Measurements from ENCODE around the gene LMAN1L.

DNA sequence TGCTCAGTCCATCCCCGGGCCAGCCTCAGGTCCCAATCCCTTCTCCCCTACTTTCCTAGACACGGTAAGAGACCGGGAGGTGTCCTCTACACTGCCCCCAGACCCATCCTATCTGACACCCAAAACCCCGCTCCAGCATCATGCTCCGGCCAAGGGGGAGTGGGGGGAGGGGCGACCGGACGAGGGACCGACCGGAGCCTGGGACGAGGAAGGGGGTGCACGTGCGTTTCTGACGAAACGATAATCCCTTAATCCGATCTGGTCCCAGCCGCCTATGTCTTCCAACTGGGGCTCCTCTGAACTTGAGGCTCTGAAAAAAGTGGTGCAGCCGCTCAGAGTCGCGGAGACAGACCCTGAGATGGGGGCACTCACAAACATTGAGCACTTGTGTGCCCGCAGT, 14.3 kb downstream of the LMAN1L start:
- no peak for TF ChIP-seq EZH2phosphoT487 (IDR thresholded peaks at IDR 0.05; ENCODE audit: low read depth)
- TF ChIP-seq, protein P1, sequence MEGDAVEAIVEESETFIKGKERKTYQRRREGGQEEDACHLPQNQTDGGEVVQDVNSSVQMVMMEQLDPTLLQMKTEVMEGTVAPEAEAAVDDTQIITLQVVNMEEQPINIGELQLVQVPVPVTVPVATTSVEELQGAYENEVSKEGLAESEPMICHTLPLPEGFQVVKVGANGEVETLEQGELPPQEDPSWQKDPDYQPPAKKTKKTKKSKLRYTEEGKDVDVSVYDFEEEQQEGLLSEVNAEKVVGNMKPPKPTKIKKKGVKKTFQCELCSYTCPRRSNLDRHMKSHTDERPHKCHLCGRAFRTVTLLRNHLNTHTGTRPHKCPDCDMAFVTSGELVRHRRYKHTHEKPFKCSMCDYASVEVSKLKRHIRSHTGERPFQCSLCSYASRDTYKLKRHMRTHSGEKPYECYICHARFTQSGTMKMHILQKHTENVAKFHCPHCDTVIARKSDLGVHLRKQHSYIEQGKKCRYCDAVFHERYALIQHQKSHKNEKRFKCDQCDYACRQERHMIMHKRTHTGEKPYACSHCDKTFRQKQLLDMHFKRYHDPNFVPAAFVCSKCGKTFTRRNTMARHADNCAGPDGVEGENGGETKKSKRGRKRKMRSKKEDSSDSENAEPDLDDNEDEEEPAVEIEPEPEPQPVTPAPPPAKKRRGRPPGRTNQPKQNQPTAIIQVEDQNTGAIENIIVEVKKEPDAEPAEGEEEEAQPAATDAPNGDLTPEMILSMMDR (IDR thresholded peaks at IDR 0.05; ENCODE audit: low read depth, low read length) = no peak

All from OCI-LY3 (cell line).